HG02870 (cell line): ENCODE data around the gene JUP.
"Not testable (repeated sequence)": the region's sequence is repeated elsewhere in the genome, so short reads cannot be mapped to it uniquely, and the experiment has no call there.

Experiments used
- ATAC-seq: cut with Tn5 transposase; IDR thresholded peaks from one replicate; pipeline ENCODE4 v1.9.1; 2021; ENCODE audit warnings: mild to moderate bottlenecking, moderate library complexity; ENCODE audit not compliant: unreplicated experiment

Gene JUP

DNA sequence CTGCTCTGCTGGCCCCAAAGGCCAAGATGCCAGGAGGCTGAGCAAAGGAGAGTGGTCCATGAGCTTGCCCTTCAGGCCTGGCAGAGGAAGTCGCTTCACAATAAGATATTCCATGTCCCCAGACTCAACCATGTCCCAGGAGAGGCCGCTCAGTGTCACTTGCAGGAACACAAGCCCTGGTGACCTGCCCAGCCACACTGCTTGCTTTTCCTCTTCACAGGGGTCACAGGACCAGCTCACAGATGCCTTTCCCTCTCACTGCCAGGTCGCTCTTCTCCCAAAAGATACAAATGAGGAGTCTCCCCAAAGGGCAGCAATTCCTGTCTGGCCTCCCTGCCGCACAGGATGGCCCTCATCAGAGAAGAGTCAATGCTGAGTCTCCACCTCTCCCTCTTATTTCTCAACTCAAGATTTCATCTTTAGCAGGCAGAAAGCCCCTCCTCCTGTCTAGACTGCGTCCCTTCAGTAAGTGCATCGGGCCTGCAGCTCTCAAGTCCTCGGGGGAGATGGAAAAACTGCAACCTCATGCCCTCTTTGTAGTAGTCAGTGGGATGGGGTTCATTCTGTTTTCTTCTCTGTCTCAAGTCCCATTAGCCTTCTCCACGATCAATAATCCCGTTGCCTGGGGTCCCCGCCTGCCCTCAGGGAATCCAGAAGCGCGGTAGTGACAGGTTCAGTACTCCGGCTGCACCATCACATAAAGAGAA lies 5.0 kb downstream of the JUP start:
- no peak for ATAC-seq

- no peak for ATAC-seq
Measured at GRCh38 chr17:41779954-41780353, 6.6 kb downstream of the JUP start.

GRCh38 chr17:41777574-41778188 lies 8.8 kb downstream of the JUP start:
- ATAC-seq = no peak

- no peak for ATAC-seq
Measured at GRCh38 chr17:41777157-41777573, 9.3 kb downstream of the JUP start.

DNA sequence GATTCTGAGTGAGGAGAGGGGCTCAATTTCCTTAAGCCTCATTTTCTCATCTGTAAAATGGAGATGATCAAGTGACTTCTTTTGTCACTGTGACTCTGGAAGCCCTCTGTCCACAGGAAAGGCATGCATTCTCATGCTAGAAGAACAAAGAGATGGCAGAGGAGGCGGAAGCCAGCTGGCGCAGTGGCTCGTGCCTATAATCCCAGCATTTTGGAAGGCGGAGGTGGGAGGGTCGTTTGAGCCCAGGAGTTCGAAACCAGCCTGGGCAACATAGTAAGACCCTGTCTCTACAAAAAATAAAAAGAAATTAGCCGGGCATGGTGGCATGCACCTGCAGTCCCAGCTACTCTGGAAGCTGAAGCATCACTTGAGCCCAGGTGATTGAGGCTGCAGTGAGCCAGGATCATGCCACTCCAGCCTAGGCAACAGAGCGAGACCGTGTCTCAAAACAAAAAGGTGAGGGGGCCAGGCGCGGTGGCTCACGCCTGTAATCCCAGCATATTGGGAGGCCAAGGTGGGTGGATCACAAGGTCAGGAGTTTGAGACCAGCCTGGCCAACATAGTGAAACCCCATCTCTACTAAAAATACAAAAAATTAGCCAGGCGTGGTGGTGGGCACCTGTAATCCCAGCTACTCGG lies 10.1 kb downstream of the JUP start:
- not testable (repeated sequence) for ATAC-seq

- ATAC-seq = no peak
Measured at GRCh38 chr17:41775394-41776226, 10.9 kb downstream of the JUP start.

DNA sequence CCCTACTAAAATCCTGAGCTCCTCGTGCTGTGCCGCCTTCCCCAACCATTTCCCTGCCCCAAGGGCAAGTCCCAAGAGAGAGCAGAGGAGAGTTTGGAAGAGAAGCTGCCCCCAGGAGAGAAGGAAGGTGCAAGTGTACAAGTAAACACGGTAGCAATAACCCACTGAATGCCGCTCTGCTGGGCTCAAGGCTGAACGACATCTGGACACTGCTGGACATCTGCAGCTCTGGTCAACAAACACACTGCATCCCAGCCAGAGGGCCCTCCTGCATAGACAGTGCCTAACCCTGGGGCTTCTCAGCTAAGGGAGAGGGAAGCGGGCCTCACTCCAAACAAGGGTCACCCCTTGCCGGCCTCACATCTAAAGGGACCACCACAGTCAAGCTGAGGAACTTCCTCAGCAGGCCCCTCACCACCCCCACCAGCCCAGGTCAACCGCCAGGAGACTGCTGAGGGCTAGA lies 12.7 kb downstream of the JUP start:
- no peak for ATAC-seq

- ATAC-seq = no peak
Measured at GRCh38 chr17:41773190-41773588, 13.3 kb downstream of the JUP start.

DNA sequence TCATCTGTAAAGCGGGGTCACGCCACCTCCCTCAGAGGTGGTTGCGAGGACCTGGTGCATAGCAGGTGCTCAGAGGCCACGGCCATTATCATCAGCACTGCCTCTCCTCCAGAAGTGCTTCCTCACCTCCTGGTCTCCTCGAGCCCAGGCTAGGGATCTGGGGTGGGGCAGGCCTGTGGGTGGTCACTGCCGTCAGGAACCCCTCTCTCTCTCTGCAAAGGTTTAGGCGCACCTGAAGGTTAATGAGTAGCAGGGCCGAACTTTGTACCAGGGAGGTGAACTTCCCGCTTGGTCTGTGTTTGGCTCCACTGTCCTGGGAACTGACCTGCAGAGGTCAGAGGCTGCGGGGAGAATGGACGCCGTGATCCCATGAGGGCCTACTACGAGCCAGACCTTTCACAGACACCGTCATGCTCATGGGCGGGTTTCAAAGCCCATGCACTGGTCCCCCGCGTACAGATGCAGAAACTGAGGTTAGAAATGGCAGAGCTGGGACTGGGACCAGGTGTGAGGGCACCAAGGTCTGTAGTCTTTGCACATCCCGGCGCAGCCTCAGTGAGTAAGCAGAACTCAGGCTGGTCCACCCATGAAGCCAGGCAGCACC lies 13.8 kb downstream of the JUP start:
- ATAC-seq = no peak

- ATAC-seq = no peak
Measured at GRCh38 chr17:41772218-41772585, 14.3 kb downstream of the JUP start.

GRCh38 chr17:41771389-41772206 lies 14.9 kb downstream of the JUP start:
- ATAC-seq = no peak

DNA sequence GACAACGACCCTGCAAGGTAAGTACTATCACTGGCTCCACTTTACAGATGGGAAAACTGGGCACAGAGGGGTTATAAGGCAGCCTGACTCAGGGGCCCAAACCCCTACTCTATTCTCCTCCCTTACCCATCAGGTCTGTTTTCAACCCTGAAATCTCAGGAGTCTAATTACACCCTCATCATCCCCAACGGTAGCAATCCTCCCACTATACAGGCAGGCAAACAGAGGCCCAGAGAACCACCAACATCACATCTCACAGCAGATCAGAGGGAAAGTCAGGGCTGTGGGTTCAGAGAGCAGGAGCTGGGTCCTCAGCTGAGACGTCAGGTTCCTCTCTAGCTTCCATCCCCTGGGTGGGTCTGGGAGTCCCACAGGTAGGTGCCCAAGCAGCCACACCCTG lies 16.5 kb downstream of the JUP start:
- no peak for ATAC-seq

- ATAC-seq = no peak
Measured at GRCh38 chr17:41769346-41769862, 17.1 kb downstream of the JUP start.

DNA sequence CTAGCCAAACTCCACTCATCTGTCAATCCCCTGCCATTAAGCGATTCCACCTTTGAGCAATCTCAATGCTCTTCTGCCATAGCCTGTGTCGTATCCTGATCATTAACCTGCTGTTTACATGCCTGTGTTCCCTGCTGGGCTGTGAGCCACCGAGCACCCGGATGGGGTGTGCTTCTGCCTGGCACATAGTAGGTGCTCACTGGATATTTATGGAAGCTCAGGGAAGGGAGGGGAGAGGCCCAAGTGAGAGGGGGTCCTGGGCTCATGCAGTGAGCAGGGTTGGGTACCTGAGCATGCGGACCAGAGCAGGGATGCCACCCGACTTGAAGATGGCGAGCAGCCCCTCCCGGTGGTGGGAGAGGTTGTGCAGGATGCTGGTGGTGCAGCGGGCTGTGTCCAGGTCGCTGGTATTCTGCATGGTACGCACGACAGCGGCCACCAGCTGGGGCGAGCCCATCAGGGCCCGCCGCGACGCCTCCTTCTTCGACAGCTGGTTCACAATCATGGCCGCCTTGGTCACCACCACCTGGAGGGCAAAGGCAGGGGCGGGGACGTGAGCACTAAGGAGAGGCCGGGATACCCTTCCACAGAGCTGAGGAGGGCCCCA lies 17.7 kb downstream of the JUP start:
- ATAC-seq = no peak

GRCh38 chr17:41767324-41768042 lies 19.0 kb downstream of the JUP start:
- no peak for ATAC-seq

- ATAC-seq = no peak
Measured at GRCh38 chr17:41766135-41766534, 20.4 kb downstream of the JUP start.

DNA sequence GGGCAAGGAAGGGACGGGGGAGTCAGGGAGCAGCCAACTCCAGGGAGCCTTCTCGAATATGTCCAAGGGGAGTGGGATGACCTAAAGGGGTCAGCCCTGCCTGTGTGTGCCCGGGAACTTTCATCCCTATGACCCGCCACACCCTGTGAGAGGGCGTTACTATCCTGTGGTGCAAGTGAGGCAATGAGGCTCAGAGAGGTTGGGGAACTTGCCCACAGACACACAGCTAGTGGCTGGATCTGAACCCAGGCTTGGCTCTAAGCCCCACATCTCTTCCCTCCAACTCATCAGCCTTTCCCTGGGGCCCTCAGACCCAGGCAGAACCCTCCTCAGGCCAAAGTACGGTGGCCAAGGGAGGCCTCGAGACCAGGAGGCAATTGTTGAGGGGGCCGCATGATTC lies 23.2 kb downstream of the JUP start:
- ATAC-seq = no peak

DNA sequence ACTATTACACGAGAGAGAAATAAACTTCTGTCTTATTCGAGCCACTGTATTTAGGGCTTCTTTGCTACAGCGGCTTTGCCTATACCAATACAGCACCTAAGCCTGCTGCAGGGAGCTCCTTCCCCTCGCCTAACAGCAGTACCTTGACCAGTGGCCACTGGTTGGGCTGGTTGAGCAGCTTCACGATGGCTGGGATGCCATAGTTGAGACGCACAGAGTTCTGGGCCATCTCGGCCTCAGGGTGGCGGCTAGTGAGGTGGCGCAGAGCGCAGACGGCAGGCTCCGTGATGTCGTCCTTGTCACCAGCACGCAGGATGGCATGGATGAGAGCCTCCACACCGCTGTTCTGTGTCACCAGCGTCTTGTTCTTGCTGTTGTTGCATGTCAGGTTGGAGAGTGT lies 23.7 kb downstream of the JUP start:
- ATAC-seq = no peak

- ATAC-seq = no peak
Measured at GRCh38 chr17:41762391-41762790, 24.1 kb downstream of the JUP start.
